Measurements from ENCODE around the gene SCFD1. TPM values are rescaled to one million over a fixed set of nuclear protein-coding genes. Genes with fewer than 3 reads are reported as not detected.

Gene SCFD1
- total RNA-seq, 4 donors from 2014 or later = 93.4 to 148 (median 106) TPM

- DNase-seq = no peak
- intact Hi-C loops (cut with DNase I) = no loop called here
- no peaks in the 10 kb centered on the region for H3K36me3 ChIP-seq
- no peak overlapping the region for H3K4me3 ChIP-seq (replicated peaks in 1 of 3)
- H3K27ac ChIP-seq = no peak overlapping the region
- WGBS, 2 donors = 85 to 88% methylated on average over 3 of the region's 3 CpGs
- no peaks in the 10 kb centered on the region for H3K4me1 ChIP-seq
- TF ChIP-seq POLR2A (IDR thresholded peaks at IDR 0.05) = no peak
- TF ChIP-seq CTCF (IDR thresholded peaks at IDR 0.05) = no peak
- no peaks in the 10 kb centered on the region for H3K9me3 ChIP-seq
- H3K27me3 ChIP-seq = no peaks in the 10 kb centered on the region
These were observed 35.0 kb upstream of the SCFD1 start for GRCh38 chr14:30587141-30587540.

- no peaks in the 10 kb centered on the region for H3K27me3 ChIP-seq
- H3K4me3 ChIP-seq (replicated peaks in 1 of 3) = no peak overlapping the region
- no peak for DNase-seq
- intact Hi-C loops (cut with DNase I) = no loop called here
- H3K36me3 ChIP-seq = no peaks in the 10 kb centered on the region
- no peaks in the 10 kb centered on the region for H3K4me1 ChIP-seq
- H3K27ac ChIP-seq = no peak overlapping the region
- H3K9me3 ChIP-seq = no peaks in the 10 kb centered on the region
- TF ChIP-seq CTCF (IDR thresholded peaks at IDR 0.05) = no peak
- TF ChIP-seq POLR2A (IDR thresholded peaks at IDR 0.05) = no peak
These were observed 33.2 kb upstream of the SCFD1 start for GRCh38 chr14:30588873-30589272.

GRCh38 chr14:30596935-30597334 is 25.2 kb upstream of the SCFD1 start:
- peaks cover 0 to 10% of the 10 kb centered on the region in 2 donors for H3K36me3 ChIP-seq
- TF ChIP-seq CTCF (IDR thresholded peaks at IDR 0.05) (no peak), POLR2A (IDR thresholded peaks at IDR 0.05) (no peak)
- intact Hi-C loops (cut with DNase I) = no loop called here
- H3K27ac ChIP-seq = no peak overlapping the region
- no peaks in the 10 kb centered on the region for H3K9me3 ChIP-seq
- DNase-seq = no peak
- no peaks in the 10 kb centered on the region for H3K4me1 ChIP-seq
- 82 to 86% methylated on average over 1 of the region's 1 CpG for WGBS, 2 donors
- H3K27me3 ChIP-seq = no peaks in the 10 kb centered on the region
- H3K4me3 ChIP-seq (replicated peaks in 1 of 3) = no peak overlapping the region

GRCh38 chr14:30597504-30597903 is 24.6 kb upstream of the SCFD1 start:
- no peaks in the 10 kb centered on the region for H3K9me3 ChIP-seq
- peaks cover 2 to 10% of the 10 kb centered on the region in 2 donors for H3K36me3 ChIP-seq
- H3K27me3 ChIP-seq = no peaks in the 10 kb centered on the region
- no peaks in the 10 kb centered on the region for H3K4me1 ChIP-seq
- no peak for DNase-seq
- intact Hi-C loops (cut with DNase I) = no loop called here
- H3K4me3 ChIP-seq (replicated peaks in 1 of 3) = no peak overlapping the region
- H3K27ac ChIP-seq = no peak overlapping the region
- no peak for TF ChIP-seq CTCF (IDR thresholded peaks at IDR 0.05)
- no peak for TF ChIP-seq POLR2A (IDR thresholded peaks at IDR 0.05)

- intact Hi-C loops (cut with DNase I) = no loop called here
- Histone ChIP-seq H3K4me3 (replicated peaks in 1 of 3) (no peak overlapping the region), H3K27ac (no peak overlapping the region), H3K9me3 (no peaks in the 10 kb centered on the region), H3K4me1 (no peaks in the 10 kb centered on the region), H3K27me3 (no peaks in the 10 kb centered on the region), H3K36me3 (peaks cover 7 to 26% of the 10 kb centered on the region in 2 donors)
- DNase-seq = no peak
- TF ChIP-seq CTCF (IDR thresholded peaks at IDR 0.05) = no peak
- no peak for TF ChIP-seq POLR2A (IDR thresholded peaks at IDR 0.05)
- WGBS, 2 donors = 95 to 96% methylated on average over 7 to 8 of the region's 8 CpGs
These were observed 20.9 kb upstream of the SCFD1 start for GRCh38 chr14:30600922-30601918.
